ENCODE results near the gene RAB3B. TPM values are rescaled to one million over a fixed set of nuclear protein-coding genes. Genes with fewer than 3 reads are reported as not detected.

Gene RAB3B
- total and polyA plus RNA-seq, 9 of the 15 experiments (the other 6 are each of a cell fraction or from before 2014, with no cell fraction given), result 0.07 to 0.47 (median 0.27) TPM

- TF ChIP-seq ZBTB11 (CRISPR knock-in tag; IDR thresholded peaks at IDR 0.05) (no peak), THAP12 (CRISPR knock-in tag; IDR thresholded peaks at IDR 0.05) (no peak), ARID3A (IDR thresholded peaks at IDR 0.05; ENCODE audit: borderline replicate concordance, low read depth, low read length) (no peak), ZSCAN29 (IDR thresholded peaks at IDR 0.05) (peak; percentile 98), MTA1 (IDR thresholded peaks at IDR 0.05; ENCODE audit: borderline replicate concordance) (no peak), SRSF7 (optimal IDR thresholded peaks at IDR 0.05; ENCODE audit: low read depth, low read length) (no peak)
Observed at GRCh38 chr1:52032785-52033131, 42.3 kb upstream of the RAB3B start (continued).
